ENCODE measurements around the gene CHST11.

GRCh38 chr12:104475271-104475670, 18.5 kb downstream of the CHST11 start:
- TF ChIP-seq, protein P1, sequence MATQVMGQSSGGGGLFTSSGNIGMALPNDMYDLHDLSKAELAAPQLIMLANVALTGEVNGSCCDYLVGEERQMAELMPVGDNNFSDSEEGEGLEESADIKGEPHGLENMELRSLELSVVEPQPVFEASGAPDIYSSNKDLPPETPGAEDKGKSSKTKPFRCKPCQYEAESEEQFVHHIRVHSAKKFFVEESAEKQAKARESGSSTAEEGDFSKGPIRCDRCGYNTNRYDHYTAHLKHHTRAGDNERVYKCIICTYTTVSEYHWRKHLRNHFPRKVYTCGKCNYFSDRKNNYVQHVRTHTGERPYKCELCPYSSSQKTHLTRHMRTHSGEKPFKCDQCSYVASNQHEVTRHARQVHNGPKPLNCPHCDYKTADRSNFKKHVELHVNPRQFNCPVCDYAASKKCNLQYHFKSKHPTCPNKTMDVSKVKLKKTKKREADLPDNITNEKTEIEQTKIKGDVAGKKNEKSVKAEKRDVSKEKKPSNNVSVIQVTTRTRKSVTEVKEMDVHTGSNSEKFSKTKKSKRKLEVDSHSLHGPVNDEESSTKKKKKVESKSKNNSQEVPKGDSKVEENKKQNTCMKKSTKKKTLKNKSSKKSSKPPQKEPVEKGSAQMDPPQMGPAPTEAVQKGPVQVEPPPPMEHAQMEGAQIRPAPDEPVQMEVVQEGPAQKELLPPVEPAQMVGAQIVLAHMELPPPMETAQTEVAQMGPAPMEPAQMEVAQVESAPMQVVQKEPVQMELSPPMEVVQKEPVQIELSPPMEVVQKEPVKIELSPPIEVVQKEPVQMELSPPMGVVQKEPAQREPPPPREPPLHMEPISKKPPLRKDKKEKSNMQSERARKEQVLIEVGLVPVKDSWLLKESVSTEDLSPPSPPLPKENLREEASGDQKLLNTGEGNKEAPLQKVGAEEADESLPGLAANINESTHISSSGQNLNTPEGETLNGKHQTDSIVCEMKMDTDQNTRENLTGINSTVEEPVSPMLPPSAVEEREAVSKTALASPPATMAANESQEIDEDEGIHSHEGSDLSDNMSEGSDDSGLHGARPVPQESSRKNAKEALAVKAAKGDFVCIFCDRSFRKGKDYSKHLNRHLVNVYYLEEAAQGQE (IDR thresholded peaks at IDR 0.05) = no peak
- no peak for TF ChIP-seq EGR1 (IDR thresholded peaks at IDR 0.05; ENCODE audit: low read depth in 2 of 2)
- TF ChIP-seq, protein P2, sequence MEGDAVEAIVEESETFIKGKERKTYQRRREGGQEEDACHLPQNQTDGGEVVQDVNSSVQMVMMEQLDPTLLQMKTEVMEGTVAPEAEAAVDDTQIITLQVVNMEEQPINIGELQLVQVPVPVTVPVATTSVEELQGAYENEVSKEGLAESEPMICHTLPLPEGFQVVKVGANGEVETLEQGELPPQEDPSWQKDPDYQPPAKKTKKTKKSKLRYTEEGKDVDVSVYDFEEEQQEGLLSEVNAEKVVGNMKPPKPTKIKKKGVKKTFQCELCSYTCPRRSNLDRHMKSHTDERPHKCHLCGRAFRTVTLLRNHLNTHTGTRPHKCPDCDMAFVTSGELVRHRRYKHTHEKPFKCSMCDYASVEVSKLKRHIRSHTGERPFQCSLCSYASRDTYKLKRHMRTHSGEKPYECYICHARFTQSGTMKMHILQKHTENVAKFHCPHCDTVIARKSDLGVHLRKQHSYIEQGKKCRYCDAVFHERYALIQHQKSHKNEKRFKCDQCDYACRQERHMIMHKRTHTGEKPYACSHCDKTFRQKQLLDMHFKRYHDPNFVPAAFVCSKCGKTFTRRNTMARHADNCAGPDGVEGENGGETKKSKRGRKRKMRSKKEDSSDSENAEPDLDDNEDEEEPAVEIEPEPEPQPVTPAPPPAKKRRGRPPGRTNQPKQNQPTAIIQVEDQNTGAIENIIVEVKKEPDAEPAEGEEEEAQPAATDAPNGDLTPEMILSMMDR (IDR thresholded peaks at IDR 0.05; ENCODE audit: low read depth, low read length, missing input control) = no peak
- no peak for TF ChIP-seq YY1 (IDR thresholded peaks at IDR 0.05)

All from liver (tissue), 3 donors.